H1 (cell line): ENCODE results near the gene PAN2. TPM values are rescaled to one million over a fixed set of nuclear protein-coding genes. Genes with fewer than 3 reads are reported as not detected.

Source experiments
- CTCF ChIA-PET: fragments of 300-600 bp; sonication (Branson Sonifier 250); formaldehyde crosslinking; loops from one replicate; lab custom pipeline; 2021; ENCODE audit not compliant: partially characterized antibody; lab: Charles Lee
- POLR2A ChIA-PET: fragments of 300-600 bp; sonication (Branson Sonifier 250); formaldehyde crosslinking; loops from one replicate; lab custom pipeline; 2021; ENCODE audit warnings: inconsistent platforms; ENCODE audit not compliant: partially characterized antibody; lab: Charles Lee
- DNase-seq, 2 experiments: peaks; one replicate each; pipeline versions ENCODE4 v3.0.0 to v3.0.0-alpha.2; 2010 to 2022; ENCODE audit warnings: low spot score in 2 of 2, low read depth in 1 of 2, mixed read lengths in 1 of 2
- FAIRE-seq: peaks from 2 replicates; lab custom pipeline; 2011; peaks lifted over from hg19 to GRCh38; lab: Jason Lieb, UNC
- H2AFZ ChIP-seq: 2 replicates; pipeline ENCODE4 v1.8.1; 2012; ENCODE audit warnings: low read length, inconsistent platforms
- H2AK5ac ChIP-seq: 2 replicates; pipeline ENCODE4 v1.6.1; 2013; ENCODE audit warnings: low read depth, low read length
- H2BK120ac ChIP-seq: replicated peaks from 2 replicates; pipeline ENCODE3; 2013; ENCODE audit warnings: low read depth, low read length, inconsistent platforms
- H2BK12ac ChIP-seq: 2 replicates; pipeline ENCODE4 v1.6.1; 2013; ENCODE audit warnings: low read depth, low read length
- H2BK15ac ChIP-seq: 2 replicates; pipeline ENCODE4 v1.6.1; 2013; ENCODE audit warnings: low read length
- H2BK20ac ChIP-seq: 2 replicates; pipeline ENCODE4 v1.6.1; 2013; ENCODE audit warnings: low read length
- H2BK5ac ChIP-seq: 2 replicates; pipeline ENCODE4 v1.6.1; 2013; ENCODE audit warnings: low read depth, low read length
- H3K14ac ChIP-seq: 2 replicates; pipeline ENCODE4 v1.6.1; 2013; ENCODE audit warnings: inconsistent platforms; ENCODE audit not compliant: insufficient read length
- H3K18ac ChIP-seq: 2 replicates; pipeline ENCODE4 v1.6.1; 2013; ENCODE audit warnings: low read length; ENCODE audit errors: extremely low read depth
- H3K23ac ChIP-seq: 2 replicates; pipeline ENCODE4 v1.6.1; 2013; ENCODE audit warnings: inconsistent platforms; ENCODE audit not compliant: insufficient read length
- H3K23me2 ChIP-seq: 2 replicates; pipeline ENCODE4 v1.6.1; 2013; ENCODE audit warnings: low read depth, low read length
- H3K27ac ChIP-seq: 2 replicates; pipeline ENCODE4 v1.6.1; 2011; ENCODE audit warnings: low read depth, low read length, inconsistent platforms
- H3K27me3 ChIP-seq, 4 experiments: replicated peaks in 1 of 4; 1 replicate in 1 of 4; 2 replicates in 3 of 4; pipeline versions ENCODE4 v1.6.1 to v1.8.1; 2011 to 2013; ENCODE audit warnings: low read length in 3 of 4, mild to moderate bottlenecking in 3 of 4, inconsistent platforms in 2 of 4, mixed read lengths in 2 of 4, moderate library complexity in 1 of 4; ENCODE audit not compliant: control insufficient read depth in 3 of 4, insufficient read depth in 3 of 4; ENCODE audit errors: extremely low read depth in 1 of 4
- H3K36me3 ChIP-seq, 4 experiments: 2 replicates each; pipeline versions ENCODE4 v1.6.1 to v1.8.1; 2011 to 2013; ENCODE audit warnings: mild to moderate bottlenecking in 4 of 4, low read length in 3 of 4, moderate library complexity in 2 of 4, control low read depth in 1 of 4, inconsistent platforms in 1 of 4; ENCODE audit not compliant: insufficient read depth in 4 of 4, control insufficient read depth in 2 of 4
- H3K4ac ChIP-seq: replicated peaks from 2 replicates; pipeline ENCODE3; 2013; ENCODE audit warnings: low read length, low read depth, mixed read lengths, inconsistent platforms; ENCODE audit not compliant: insufficient read length
- H3K4me1 ChIP-seq, 4 experiments: replicated peaks in 1 of 4; 1 replicate in 1 of 4; 2 replicates in 3 of 4; pipeline versions ENCODE4 v1.6.1 to v1.8.1; 2011 to 2013; ENCODE audit warnings: low read length in 3 of 4, inconsistent platforms in 2 of 4, mixed read lengths in 1 of 4; ENCODE audit not compliant: insufficient read depth in 4 of 4, control insufficient read depth in 3 of 4
- H3K4me2 ChIP-seq, 2 experiments: 2 replicates each; pipeline versions ENCODE4 v1.6.1 to v1.8.1; 2011 to 2013; ENCODE audit warnings: low read depth in 2 of 2, low read length in 2 of 2, control low read depth in 1 of 2, inconsistent platforms in 1 of 2, mild to moderate bottlenecking in 1 of 2; ENCODE audit not compliant: insufficient read depth in 1 of 2
- H3K4me3 ChIP-seq, 4 experiments: fragments of 200-600, 300-600 bp in 1 of 4; sonication (generic), shearing (Covaris generic), sonication (Bioruptor Twin) in 1 of 4; 2 replicates each; pipeline versions ENCODE4 v1.5.1 to v1.8.1; 2011 to 2016; ENCODE audit warnings: low read length in 4 of 4, low read depth in 3 of 4, control low read depth in 2 of 4, inconsistent platforms in 2 of 4, mild to moderate bottlenecking in 2 of 4, mixed read lengths in 1 of 4, moderate library complexity in 1 of 4; ENCODE audit not compliant: insufficient read depth in 2 of 4; ENCODE audit errors: extremely low read depth in 1 of 4
- H3K56ac ChIP-seq: replicated peaks from 2 replicates; pipeline ENCODE3; 2013; ENCODE audit warnings: low read depth, mild to moderate bottlenecking, mixed read lengths, low read length, inconsistent platforms; ENCODE audit not compliant: insufficient read length
- H3K79me1 ChIP-seq: 2 replicates; pipeline ENCODE4 v1.6.1; 2013; ENCODE audit warnings: low read depth, low read length, control low read depth
- H3K79me2 ChIP-seq, 2 experiments: 2 replicates each; pipeline versions ENCODE4 v1.6.1 to v1.8.1; 2012 to 2013; ENCODE audit warnings: low read length in 2 of 2, mild to moderate bottlenecking in 2 of 2, inconsistent platforms in 1 of 2; ENCODE audit not compliant: insufficient read depth in 2 of 2, control insufficient read depth in 1 of 2
- H3K9ac ChIP-seq, 4 experiments: replicated peaks in 1 of 4; 1 replicate in 1 of 4; 2 replicates in 3 of 4; pipeline versions ENCODE4 v1.6.1 to v1.8.1; 2011 to 2013; ENCODE audit warnings: low read depth in 3 of 4, low read length in 3 of 4, control low read depth in 2 of 4, mild to moderate bottlenecking in 2 of 4, moderate library complexity in 2 of 4, inconsistent platforms in 1 of 4; ENCODE audit errors: extremely low read depth in 1 of 4
- H3K9me3 ChIP-seq, 2 experiments: 2 replicates each; pipeline versions ENCODE4 v1.6.1 to v1.8.1; 2012 to 2013; ENCODE audit warnings: mild to moderate bottlenecking in 2 of 2, moderate library complexity in 2 of 2, control low read depth in 1 of 2, inconsistent platforms in 1 of 2, low read depth in 1 of 2, low read length in 1 of 2, mixed read lengths in 1 of 2; ENCODE audit not compliant: insufficient read depth in 2 of 2
- H4K20me1 ChIP-seq, 2 experiments: replicated peaks in 1 of 2; 2 replicates each; pipeline versions ENCODE3 to v1.8.1; 2011 to 2013; ENCODE audit warnings: inconsistent platforms in 2 of 2, low read length in 2 of 2, mild to moderate bottlenecking in 1 of 2; ENCODE audit not compliant: insufficient read depth in 2 of 2, control insufficient read depth in 1 of 2
- H4K5ac ChIP-seq: 2 replicates; pipeline ENCODE4 v1.6.1; 2013; ENCODE audit warnings: low read length, low read depth, mixed read lengths, inconsistent platforms; ENCODE audit not compliant: insufficient read length
- H4K8ac ChIP-seq: 2 replicates; pipeline ENCODE4 v1.8.0; 2013; ENCODE audit warnings: mild to moderate bottlenecking, moderate library complexity, low read length, inconsistent platforms; ENCODE audit not compliant: insufficient read depth; ENCODE audit errors: extremely low read depth
- H4K91ac ChIP-seq: replicated peaks from 2 replicates; pipeline ENCODE3; 2013; ENCODE audit warnings: low read length, mixed read lengths, inconsistent platforms; ENCODE audit not compliant: insufficient read length
- E2F6 ChIP-seq: IDR thresholded peaks from 2 replicates; pipeline ENCODE4 v1.6.1; 2012; ENCODE audit warnings: inconsistent platforms
- HDAC6 ChIP-seq: IDR thresholded peaks from one replicate; pipeline ENCODE4 v1.7.1; 2012; ENCODE audit warnings: low read depth, mild to moderate bottlenecking, inconsistent platforms, low read length, moderate library complexity
- WGBS, 2 experiments: shearing (Covaris generic) in 1 of 2; methylation state at CpG; one replicate each; pipeline versions ENCODE4 v1.1.6 to v1.1.7; 2013 to 2015; ENCODE audit warnings: low lambda C conversion rate in 2 of 2, mixed read lengths in 2 of 2, inconsistent platforms in 1 of 2, low coverage in 1 of 2, missing lambda C conversion rate in 1 of 2; ENCODE audit not compliant: insufficient replicate concordance in 2 of 2, insufficient coverage in 1 of 2, insufficient read length in 1 of 2; ENCODE audit errors: extremely low coverage in 1 of 2, missing lambda C conversion rate in 1 of 2; 5-methylcytosine and 5-hydroxymethylcytosine counted together
- polyA plus RNA-seq, 7 experiments: library from polyadenylated mRNA; depleted of rRNA in 3 of 7; stranded (reverse) in 5 of 7; unstranded in 2 of 7; fragments of >200 nt in 5 of 7; fragments of 200-250 nt in 2 of 7; gene quantifications; 1 replicate in 5 of 7; 2 replicates in 1 of 7; 4 replicates in 1 of 7; pipeline versions ENCODE4 v1.2.1 to v1.2.3, GENCODE V29; 2011 to 2013; ENCODE audit warnings: missing spikeins in 2 of 7, mixed read lengths in 2 of 7
- total RNA-seq: library from RNA; stranded (reverse); fragmentation: NEBNext Ultra II Directional; extraction: Animal tissue kit (Norgen Biotek cat#: 25700); gene quantifications from 2 replicates; pipeline ENCODE4 v1.2.1, GENCODE V29; 2021

Gene PAN2
- total and polyA plus RNA-seq, 2 of the 8 experiments (the other 6 are each of a cell fraction or from before 2014, with no cell fraction given): 29.6 to 36.7 TPM

- whole genome bisulfite sequencing, 2 experiments: 6% methylated on average over 11 of the region's 11 CpGs; no CpG with 5 or more reads in 1 of the 2 experiments
- no peak for DNase-seq
- Histone ChIP-seq H3K4me3 (peak overlapping the region; percentile 70 to 98 (median 96)), H3K4ac (peak overlapping the region; percentile 12), H3K27me3 (no peaks in the 10 kb centered on the region), H3K79me1 (peaks cover 4% of the 10 kb centered on the region), H3K4me2 (peak overlapping the region; percentile 83 to 89), H2BK20ac (no peak overlapping the region), H2BK120ac (peak overlapping the region; percentile 16), H2AK5ac (peak overlapping the region; percentile 87; the same call in 1 of the 2 replicates), H4K91ac (peak overlapping the region; percentile 85), H4K5ac (peak overlapping the region; percentile 45), H2BK15ac (0 out of 2 replicates have a peak overlapping the region, but pooled peaks have one; percentile 72), H3K27ac (peak overlapping the region; percentile 86), H3K14ac (no peak overlapping the region), H3K56ac (peak overlapping the region; percentile 60), H2AFZ (no peak overlapping the region), H3K79me2 (peaks cover 4 to 16% of the 10 kb centered on the region in 2 experiments; a peak in 3 of 4 replicates), H3K23ac (no peak overlapping the region), H3K23me2 (peaks cover 9% of the 10 kb centered on the region), H3K36me3 (peaks cover 8 to 25% (median 21%) of the 10 kb centered on the region in 4 experiments; a peak in 7 of 8 replicates), H4K8ac (peak overlapping the region; percentile 98; the same call in 1 of the 2 replicates), H2BK5ac (peak overlapping the region; percentile 97), H3K9me3 (no peaks in the 10 kb centered on the region), H2BK12ac (peak overlapping the region; percentile 71; the same call in 1 of the 2 replicates), H3K18ac (peak overlapping the region; percentile 86; the same call in 1 of the 2 replicates), H3K9ac (peak overlapping the region; percentile 96 to 98 (median 98)), H3K4me1 (peaks cover 0 to 6% (median 3%) of the 10 kb centered on the region in 4 experiments; a peak in 5 of 7 replicates), H4K20me1 (no peaks in the 10 kb centered on the region)
- POLR2A ChIA-PET: interaction anchor here (0.6 to 3.9 kb wide), 31 partner anchors 8 to 252 kb away, joined by 3 to 37 read pairs (median 6); partner anchors contain the start of genes ANKRD52, IL23A, PAN2 and RNF41
- TF ChIP-seq HDAC6: no peak
- peak; percentile 40; the same call in 1 of the 2 replicates for TF ChIP-seq E2F6
- no peak for FAIRE-seq
- CTCF ChIA-PET: interaction anchor here (0.8 to 4.7 kb wide), 8 partner anchors 10 to 149 kb away, joined by 4 to 38 read pairs (median 10); partner anchors contain the start of genes PAN2, STAT2 and TIMELESS
Measured at GRCh38 chr12:56315249-56315621, 18.6 kb downstream of the PAN2 start.
